Measurements from ENCODE around the gene JMJD6. TPM values are rescaled to one million over a fixed set of nuclear protein-coding genes. Genes with fewer than 3 reads are reported as not detected.
"Not testable (repeated sequence)": the region's sequence is repeated elsewhere in the genome, so short reads cannot be mapped to it uniquely, and the experiment has no call there.

JMJD6 gene
- total RNA-seq, 1 donor from 2014 or later: 32.7 TPM

DNA sequence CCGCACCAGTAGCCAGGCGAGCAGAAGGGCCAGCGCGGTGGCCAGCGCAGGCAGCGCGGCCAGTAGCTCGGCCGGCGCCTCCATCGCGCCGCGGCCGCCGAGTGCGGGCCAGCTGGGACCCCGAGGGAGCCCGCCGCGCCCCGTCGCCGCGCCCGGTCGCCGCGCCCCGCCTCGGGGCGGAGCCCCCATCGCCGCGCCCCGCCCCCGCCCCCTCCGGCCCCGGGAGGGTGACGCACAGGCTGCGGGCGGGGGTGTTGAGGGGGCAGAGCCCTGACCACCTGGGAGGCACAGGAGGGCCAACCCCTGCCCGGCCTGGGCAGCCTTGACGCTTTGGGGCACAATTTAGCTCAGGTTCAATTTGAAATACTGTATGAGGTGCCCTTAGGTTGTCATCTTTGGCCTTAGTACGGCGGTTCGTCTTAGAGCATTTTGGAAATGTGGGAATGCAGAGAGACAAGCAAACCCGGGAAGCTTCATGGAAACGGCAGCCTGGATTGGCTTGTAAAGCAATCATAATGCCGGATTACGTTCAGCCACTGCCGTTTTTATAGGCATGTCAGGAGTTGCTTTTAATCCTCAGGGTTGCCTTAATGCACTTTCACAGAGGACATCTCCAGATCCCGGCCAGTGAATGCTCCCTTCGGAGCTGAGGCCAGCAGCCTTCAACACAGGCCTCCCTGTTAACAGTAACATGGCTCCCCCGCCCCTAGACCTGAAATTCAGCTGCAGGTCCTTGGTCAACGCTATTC, 15.4 kb downstream of the JMJD6 start, which contains the start of gene MXRA7:
MXRA7 (minus strand) TSS at position 103 of the 749 bp plus-strand sequence; CDS start at position 84, 19 bp downstream.
- POLR2A ChIA-PET: interaction anchor here (0.6 to 1.4 kb wide), 4 partner anchors 17 to 779 kb away, joined by 4 to 9 read pairs (median 4); partner anchors contain the start of gene SRSF2
- intact Hi-C loops (cut with micrococcal nuclease): loop anchor here (1.0 kb wide), 1 partner anchor 15 kb away; the partner anchor contains the start of genes JMJD6 and METTL23
- H3K4me1 Mint-ChIP-seq: peaks cover 23% of the 10 kb centered on the region

DNA sequence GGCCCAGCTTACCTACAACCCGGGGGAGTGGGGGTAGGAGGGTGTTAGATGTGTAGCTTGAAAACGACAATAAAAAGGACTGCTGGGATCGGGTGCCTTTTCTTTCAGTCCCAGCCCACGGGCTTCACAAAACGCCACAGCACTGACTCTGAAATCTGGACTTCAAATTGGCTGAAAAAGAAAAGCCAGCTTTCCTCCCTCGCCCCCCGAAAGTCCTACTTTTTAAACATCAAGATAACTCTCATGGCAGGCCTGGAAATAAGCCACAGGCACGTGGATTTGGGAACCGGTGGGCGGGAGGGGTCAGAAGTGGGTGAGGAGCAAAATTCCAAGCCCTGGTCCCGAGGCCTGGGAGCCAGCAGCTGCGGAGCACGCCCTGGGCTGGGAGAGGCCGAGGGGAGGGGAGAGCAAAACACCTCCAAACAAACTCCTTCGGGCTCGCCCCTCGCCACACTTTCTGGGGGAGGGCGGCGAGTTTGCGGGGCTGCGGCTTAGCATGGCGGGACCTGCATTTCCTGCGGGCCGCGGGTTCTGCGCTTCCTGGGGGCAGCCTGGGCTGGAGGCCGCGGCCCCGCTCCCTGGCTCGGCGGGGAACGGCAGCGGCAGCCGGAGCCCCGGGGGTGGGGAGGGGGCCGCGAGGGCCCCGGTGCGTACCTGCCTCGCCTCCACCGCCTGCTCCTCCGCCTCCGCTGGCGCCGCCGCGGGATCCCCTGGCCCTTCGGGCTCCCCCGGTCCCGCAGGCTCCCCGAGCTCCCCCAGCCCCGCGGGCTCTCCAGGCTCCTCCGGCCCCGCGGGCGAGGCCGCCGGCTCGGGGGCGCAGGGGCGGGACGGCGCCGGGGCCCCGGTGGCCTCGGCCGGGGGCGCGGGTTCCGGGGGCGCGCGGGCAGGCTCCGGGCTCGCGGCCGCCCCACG, 16.2 kb downstream of the JMJD6 start:
- H3K9me3 Mint-ChIP-seq; H3K27me3 Mint-ChIP-seq; intact Hi-C loops (cut with micrococcal nuclease); H3K27ac Mint-ChIP-seq: not testable (repeated sequence)
- DNase-seq: peak; percentile 29
- ATAC-seq (ENCODE audit: low read depth): peak; percentile 18
- H3K36me3 Mint-ChIP-seq (ENCODE audit: low read depth): peaks cover 19% of the 10 kb centered on the region
- H3K4me1 Mint-ChIP-seq: peaks cover 14% of the 10 kb centered on the region
- ChIA-PET CTCF (interaction anchor here (0.8 kb wide), 1 partner anchor 28 kb away, joined by 3 read pairs; no protein-coding TSS in a partner anchor), POLR2A (interaction anchor here (0.6 to 1.0 kb wide), 3 partner anchors 16 to 17 kb away, joined by 3 to 4 read pairs (median 3); no protein-coding TSS in a partner anchor)
- H3K4me3 Mint-ChIP-seq: peak overlapping the region; percentile 57

More for the DNA sequence above, 15.4 kb downstream of the JMJD6 start, which contains the start of gene MXRA7:
- DNase-seq (peak; percentile 73), ATAC-seq (ENCODE audit: low read depth) (peak; percentile 88)
- CTCF ChIA-PET: interaction anchor here (1.3 kb wide), 1 partner anchor 29 kb away, joined by 5 read pairs; no protein-coding TSS in a partner anchor
- TF ChIP-seq, protein P1, sequence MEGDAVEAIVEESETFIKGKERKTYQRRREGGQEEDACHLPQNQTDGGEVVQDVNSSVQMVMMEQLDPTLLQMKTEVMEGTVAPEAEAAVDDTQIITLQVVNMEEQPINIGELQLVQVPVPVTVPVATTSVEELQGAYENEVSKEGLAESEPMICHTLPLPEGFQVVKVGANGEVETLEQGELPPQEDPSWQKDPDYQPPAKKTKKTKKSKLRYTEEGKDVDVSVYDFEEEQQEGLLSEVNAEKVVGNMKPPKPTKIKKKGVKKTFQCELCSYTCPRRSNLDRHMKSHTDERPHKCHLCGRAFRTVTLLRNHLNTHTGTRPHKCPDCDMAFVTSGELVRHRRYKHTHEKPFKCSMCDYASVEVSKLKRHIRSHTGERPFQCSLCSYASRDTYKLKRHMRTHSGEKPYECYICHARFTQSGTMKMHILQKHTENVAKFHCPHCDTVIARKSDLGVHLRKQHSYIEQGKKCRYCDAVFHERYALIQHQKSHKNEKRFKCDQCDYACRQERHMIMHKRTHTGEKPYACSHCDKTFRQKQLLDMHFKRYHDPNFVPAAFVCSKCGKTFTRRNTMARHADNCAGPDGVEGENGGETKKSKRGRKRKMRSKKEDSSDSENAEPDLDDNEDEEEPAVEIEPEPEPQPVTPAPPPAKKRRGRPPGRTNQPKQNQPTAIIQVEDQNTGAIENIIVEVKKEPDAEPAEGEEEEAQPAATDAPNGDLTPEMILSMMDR (IDR thresholded peaks at IDR 0.05): no peak
- Mint-ChIP-seq H3K27me3 (no peaks in the 10 kb centered on the region), H3K27ac (no peak within 1 kb of the TSS), H3K9me3 (no peaks in the 10 kb centered on the region), H3K4me3 (peak within 1 kb of the TSS; percentile 72), H3K36me3 (ENCODE audit: low read depth) (peaks cover 26% of the 10 kb centered on the region)

DNA sequence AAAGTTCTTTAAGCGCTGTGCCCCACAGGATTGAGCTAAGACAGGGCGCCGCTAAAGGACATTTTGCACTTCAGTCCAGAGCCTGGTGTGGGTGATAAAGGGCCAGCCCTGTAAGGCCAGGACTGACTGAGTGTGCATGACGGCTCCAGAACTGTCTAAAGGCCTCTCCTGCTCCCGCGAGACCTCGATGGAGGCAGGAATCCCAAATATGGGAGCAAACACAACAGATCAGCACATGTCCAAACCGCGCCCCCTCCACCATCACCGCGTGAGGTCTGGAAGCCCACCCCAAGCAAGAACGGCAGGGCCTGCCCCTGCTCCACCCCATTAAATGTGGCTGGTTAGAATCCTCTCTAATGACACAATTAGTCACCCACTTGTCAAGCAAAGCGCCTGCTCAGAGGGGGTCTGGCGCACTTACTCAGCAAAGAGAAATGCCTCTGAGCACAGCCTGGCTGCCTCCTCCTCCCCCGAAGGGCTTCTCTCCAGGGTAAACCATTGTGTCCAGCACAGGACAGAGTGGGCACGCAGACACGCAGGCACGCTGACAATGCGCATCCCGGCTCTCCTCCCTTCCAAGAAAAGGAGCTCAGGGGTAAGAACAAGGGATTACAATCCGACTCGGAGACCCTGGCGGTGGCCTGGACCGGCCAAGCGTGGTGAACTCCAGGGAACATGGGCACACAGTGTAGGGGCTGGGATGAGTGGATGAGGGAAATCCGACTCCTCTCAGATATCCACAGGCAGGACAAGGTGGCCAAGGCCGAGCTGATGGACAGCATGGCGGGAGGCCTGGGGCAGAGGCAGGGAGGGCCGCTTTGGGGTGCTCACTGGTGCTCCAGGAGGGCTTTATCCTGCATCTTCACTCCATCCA, 17.1 kb downstream of the JMJD6 start:
- CTCF ChIA-PET: interaction anchor here (0.8 kb wide), 1 partner anchor 28 kb away, joined by 3 read pairs; no protein-coding TSS in a partner anchor
- ATAC-seq (ENCODE audit: low read depth) (no peak), DNase-seq (no peak)
- POLR2A ChIA-PET: interaction anchor here (0.5 to 1.0 kb wide), 4 partner anchors 17 to 37 kb away, joined by 3 read pairs; no protein-coding TSS in a partner anchor
- Mint-ChIP-seq H3K4me3 (peak overlapping the region; percentile 57), H3K4me1 (peaks cover 9% of the 10 kb centered on the region), H3K36me3 (ENCODE audit: low read depth) (peaks cover 13% of the 10 kb centered on the region), H3K9me3 (no peaks in the 10 kb centered on the region), H3K27me3 (no peaks in the 10 kb centered on the region), H3K27ac (no peak overlapping the region)
- TF ChIP-seq, protein P1 (IDR thresholded peaks at IDR 0.05): no peak
- intact Hi-C loops (cut with micrococcal nuclease): no loop called here

DNA sequence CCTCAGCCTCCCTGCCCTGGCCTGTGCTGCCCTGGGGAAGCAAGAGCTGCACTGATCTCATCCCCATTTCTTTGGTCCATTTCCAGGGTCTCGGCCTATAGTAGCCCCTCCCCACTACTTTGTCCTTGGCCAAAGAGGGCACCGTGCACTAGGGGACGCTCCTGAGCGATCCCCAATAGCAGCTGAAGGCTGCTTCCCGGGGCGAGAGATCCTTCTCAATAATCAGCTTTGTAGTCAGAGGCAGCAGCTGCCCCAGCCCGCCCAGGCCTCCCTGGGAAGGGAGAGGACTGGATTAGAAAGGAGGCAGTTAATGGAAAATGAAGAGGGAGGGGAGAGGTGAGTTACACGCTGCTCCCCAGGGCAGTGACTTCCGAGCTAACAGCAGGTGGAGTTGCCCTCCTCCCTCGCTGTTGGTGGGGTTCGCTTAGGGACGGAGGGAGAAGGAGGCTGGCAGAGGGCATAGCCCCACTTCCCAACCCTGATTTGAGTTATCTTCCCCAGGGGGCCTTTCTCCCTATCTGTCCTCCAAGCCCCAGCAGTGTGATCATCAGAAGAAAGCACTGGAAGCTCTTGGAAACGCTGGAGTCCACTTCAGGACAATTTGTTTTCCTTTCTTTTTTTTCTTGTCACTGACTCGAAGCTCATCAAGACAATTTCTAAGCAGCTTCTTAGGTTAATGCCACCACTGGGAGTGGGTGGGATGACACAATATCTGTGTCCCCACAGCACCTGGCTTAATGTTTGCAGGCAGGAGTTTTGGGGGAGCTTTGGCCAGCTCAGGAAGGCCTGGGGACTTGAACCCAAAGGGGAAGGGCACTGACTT, 18.2 kb downstream of the JMJD6 start:
- intact Hi-C loops (cut with micrococcal nuclease): no loop called here
- ChIA-PET CTCF (interaction anchor here (1.0 kb wide), 1 partner anchor 8 kb away, joined by 3 read pairs; no protein-coding TSS in a partner anchor), POLR2A (interaction anchor here (0.9 kb wide), 1 partner anchor 19 kb away, joined by 5 read pairs; no protein-coding TSS in a partner anchor)
- Mint-ChIP-seq H3K4me3 (no peak overlapping the region), H3K27me3 (no peaks in the 10 kb centered on the region), H3K9me3 (no peaks in the 10 kb centered on the region), H3K36me3 (ENCODE audit: low read depth) (peaks cover 3% of the 10 kb centered on the region), H3K4me1 (peaks cover 9% of the 10 kb centered on the region), H3K27ac (no peak overlapping the region)
- TF ChIP-seq, protein P1 (IDR thresholded peaks at IDR 0.05): no peak
- DNase-seq (no peak), ATAC-seq (ENCODE audit: low read depth) (no peak)
